Suppressor macrophage (primary cell): ENCODE measurements around the gene MIOS.

Experiments
- DNase-seq, 4 experiments: peaks; one replicate each; pipeline ENCODE4 v3.0.0-alpha.2; 2020 to 2022

The MIOS gene

DNA sequence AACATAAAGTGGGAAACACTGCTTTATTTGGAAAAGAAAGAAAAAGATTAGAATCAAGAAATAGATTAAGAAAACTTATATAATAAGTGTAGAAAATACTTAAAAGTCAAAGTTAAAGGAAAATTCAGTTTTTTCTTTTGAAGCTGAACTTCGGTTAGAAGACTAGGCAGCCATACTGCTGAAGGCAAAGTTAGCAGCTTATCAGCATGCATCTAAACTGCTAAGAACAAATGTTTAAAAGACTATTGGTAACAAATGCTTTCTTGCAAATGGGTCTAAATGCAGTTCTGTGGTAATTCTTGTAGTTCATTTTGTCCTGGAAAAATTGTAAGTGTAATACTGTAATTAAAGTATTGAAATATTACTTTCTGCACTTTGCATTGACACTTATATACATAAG is 18.0 kb downstream of the MIOS start:
- no peak for DNase-seq

GRCh38 chr7:7585241-7585928 is 18.7 kb downstream of the MIOS start:
- DNase-seq, result no peak

DNA sequence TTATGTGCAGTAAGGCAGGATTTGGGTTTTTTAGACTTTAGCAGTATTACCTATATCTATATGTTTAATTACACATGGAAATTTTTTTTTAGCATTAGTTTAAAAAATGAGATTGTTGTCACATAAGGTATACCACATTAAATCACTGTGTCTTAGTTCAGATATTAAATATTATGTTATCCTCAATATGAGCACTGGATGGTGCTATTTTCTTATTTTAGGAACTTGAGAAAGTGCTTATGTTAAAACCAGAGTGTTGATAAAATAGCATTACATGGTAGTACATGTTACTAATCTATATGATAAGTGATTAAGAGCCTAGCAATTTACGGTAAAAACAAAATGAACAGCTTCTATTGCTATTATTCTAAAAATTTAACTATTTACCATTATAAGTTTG is 28.8 kb downstream of the MIOS start:
- peak in 2 of 4 experiments; percentile 63 to 66 for DNase-seq

DNA sequence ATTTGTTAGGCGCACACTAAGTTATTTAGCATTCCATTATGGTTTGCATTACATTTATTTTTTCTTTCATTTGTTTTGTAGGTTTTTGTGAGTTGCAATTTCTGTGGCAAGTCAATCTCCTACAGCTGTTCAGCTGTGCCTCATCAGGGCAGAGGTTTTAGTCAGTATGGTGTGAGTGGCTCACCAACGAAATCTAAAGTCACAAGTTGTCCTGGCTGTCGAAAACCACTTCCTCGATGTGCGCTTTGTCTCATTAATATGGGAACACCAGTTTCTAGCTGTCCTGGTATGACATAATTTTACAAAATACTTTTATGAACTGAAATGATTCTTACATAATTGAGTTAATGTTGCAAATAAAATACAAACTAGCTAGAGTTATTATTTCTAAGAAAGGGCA is 29.5 kb downstream of the MIOS start:
- DNase-seq, result peak; percentile 70 to 85 (median 80)

GRCh38 chr7:7607010-7607409 is 40.3 kb downstream of the MIOS start:
- DNase-seq, result no peak

DNA sequence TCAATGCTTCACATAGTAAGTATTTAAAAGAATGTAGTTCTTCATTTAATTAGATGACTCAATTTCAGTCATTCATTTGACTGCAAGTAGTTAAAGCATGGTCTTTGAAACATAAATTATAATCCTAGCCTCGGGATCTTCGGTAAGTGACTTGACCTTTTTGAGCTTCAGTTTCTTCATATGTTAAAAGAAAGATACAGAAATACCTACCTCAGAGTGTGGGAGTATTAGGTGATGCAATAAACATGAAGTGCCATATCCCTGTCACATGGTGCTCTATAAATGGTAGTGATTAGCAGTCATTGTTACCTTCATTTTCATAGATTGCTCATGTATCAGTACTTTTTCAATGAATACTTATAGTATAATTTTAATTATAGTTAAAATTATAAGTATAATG is 42.6 kb downstream of the MIOS start:
- no peak for DNase-seq

- no peak for DNase-seq
Observed at GRCh38 chr7:7612519-7612918, 45.8 kb downstream of the MIOS start.

- DNase-seq, result no peak
Observed at GRCh38 chr7:7613210-7613609, 46.5 kb downstream of the MIOS start.

GRCh38 chr7:7614018-7614741 is 47.5 kb downstream of the MIOS start:
- no peak for DNase-seq

DNA sequence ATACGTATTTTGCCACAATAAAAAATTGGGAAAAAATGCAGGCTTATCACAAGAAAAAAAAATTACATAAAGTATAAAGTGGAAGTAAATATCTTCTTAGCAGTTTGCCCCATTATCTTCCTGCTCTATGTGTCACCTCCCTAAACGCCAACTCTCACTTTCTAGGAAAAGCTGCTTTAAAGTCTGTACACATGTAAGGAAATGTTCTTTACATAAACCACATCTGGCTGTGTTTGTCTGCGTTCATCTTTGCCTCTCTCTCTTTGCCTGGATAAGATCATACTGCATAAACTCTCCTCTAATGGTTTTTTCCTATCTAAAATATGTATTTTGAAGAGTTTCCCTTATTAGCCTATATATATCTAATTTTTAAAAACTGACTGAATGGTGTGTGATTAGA is 50.9 kb downstream of the MIOS start:
- DNase-seq, result no peak

DNA sequence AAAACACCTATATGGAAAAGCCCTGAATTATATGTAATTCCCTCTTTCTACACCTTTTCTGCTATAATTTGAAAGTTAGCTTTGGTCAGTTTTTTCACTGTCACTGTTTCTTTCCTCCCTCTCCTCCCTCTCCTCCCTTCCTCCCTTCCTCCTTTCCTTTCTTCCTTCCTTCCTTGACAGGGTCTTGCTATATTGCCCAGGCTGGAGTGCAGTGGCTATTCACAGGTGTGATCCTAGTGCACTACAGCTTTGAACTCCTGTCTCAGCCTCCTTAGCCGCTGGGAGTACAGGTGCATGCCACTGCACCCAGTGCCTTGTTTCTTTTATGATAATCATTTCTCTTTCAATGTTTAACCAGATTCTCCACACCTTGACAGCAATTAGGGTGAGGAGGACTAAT is 51.7 kb downstream of the MIOS start:
- no peak for DNase-seq

DNA sequence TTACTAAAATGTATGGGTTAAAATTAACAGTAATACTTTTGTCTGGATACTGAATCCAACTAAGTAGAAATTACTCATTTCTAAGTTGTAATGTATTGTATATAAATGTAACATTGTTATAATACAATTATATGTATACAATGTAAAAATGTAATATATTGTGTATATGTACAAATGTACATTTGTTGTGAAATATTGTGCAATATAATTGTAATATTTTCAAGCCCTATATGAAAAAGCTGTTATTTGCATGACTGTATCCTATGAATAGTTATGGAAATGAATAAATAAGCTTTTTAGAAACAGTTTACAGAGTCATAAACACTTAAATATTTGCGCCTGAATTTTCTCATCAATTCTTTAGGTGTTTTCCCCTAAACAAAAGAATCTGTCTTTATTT is 53.6 kb downstream of the MIOS start:
- DNase-seq, result no peak

GRCh38 chr7:7620644-7621210 is 54.0 kb downstream of the MIOS start:
- peak in 2 of 4 experiments; percentile 9 to 12 for DNase-seq

DNA sequence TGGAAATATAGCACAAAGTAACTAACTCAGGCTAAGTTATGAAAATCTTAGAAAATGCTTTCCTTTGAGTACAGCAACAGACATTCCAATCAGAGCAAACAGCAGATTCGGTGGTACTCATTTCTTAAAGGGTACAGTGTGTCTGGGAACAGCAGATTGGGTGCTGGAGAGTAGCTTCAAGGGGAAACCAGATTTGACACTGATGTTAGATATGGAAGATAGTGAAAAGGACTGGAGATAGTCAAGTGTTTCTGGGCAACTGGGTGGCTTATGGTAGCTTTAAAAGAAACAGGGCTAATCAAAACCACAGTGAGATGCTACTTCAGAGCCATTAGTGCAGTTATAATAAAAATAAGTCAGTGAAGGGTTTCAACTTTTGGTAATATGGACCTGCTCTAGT is 61.8 kb downstream of the MIOS start:
- DNase-seq, result no peak

- no peak for DNase-seq
Observed at GRCh38 chr7:7630626-7631329, 64.1 kb downstream of the MIOS start.

GRCh38 chr7:7639421-7639820 is 72.7 kb downstream of the MIOS start:
- peak; percentile 10 to 28 (median 20) for DNase-seq

DNA sequence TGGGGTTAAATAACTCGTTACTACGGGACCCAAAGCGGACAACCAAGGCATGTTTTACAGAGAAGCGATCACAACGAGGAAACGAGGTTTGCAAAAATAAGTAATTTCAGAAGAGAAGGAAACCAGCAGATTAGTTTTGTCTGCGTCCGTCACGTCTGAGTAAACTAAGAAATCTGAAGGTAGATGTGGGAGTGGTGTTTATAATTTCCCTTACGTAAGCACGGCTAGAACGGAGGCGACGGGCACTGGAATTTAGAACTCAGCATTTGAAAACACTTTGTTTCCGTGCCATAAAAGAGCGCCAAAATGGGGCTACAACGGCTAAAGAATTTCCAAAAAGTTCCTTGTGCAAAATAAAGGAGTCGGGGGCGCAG is 73.2 kb downstream of the MIOS start:
- peak; percentile 10 to 30 (median 18) for DNase-seq

DNA sequence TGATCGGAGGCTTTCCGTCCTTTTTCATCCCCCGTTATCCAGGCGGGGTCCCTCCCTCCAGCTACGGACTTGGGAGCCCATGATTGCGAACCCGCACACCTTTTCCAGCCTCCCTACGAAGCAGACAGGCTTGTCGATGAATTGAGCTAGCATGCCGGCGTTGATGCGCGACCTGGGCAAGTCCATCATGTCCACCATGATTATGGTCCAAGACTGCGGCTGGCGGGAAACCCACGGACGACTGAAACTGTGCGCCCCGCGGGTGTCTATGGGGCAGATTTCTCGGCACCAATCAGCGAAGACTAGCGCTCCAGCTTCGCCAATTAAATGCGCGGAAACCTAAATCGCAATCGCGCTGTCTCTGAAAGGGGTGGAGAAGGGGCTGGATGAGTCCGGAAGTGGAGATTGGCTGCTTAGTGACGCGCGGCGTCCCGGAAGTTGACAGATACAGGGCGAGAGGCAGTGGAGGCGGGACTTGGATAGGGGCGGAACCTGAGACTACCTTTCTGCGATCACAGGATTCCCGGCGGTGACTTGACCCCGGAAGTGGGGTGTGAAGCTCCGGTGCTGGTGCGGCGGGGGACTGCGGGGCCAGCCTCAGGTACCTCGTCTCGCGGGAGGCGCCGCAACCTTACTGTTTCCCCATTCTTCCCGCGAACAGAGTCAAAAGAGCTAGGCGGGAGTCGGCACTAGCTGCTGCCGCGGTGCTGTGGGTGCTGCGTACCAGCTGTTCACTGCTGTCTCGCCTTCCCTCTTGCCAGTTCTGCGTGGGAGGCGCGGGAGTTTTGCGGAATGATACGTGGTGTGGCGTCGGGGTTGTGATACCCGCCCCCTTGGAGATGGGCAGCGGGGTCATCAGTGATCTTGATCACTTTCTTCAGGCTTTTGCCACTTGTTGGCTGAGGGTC is 73.8 kb downstream of the MIOS start, which contains the start of gene UMAD1:
Gene UMAD1, plus strand, starts transcription at position 532 of the 908 bp plus-strand sequence. CDS start 32,620 bp downstream, outside the sequence.
- DNase-seq, result peak; percentile 97 to 99 (median 98)

GRCh38 chr7:7641129-7641663 is 74.5 kb downstream of the MIOS start:
- peak in 1 of 4 experiments; percentile 12 for DNase-seq

- DNase-seq, result no peak
Observed at GRCh38 chr7:7642081-7642480, 75.4 kb downstream of the MIOS start.

DNA sequence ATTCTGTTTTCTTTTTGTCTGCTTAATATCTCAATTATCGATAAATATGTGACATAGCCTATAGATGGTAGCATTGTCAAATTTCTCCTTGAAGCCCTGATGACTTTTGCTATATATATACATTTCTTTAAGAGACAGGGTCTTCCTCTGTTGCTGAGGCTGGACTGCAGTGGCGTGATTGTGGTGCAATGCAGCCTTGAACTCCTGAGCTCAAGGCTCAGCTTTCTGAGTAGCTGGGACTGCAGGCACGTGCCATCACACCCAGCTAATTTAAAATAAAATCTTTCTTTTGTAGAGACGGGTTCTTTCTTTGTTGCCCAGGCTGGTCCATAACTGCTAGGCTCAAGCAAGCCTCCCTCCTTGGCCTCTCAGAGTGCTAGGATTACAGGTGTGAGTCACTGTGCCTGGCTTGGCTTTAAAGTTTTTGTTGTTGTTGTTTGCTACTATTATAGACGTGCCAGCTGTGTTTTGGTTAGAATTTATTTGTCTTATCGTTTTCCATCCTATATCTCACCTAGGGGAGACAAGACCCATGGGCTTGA is 80.9 kb downstream of the MIOS start:
- DNase-seq, result no peak
